Neutrophil (primary cell): ENCODE measurements around the gene F2RL3.

ENCODE experiments used
- H3K27ac ChIP-seq: fragments of 200-600 bp; sonication (generic); 2 replicates; pipeline ENCODE4 v1.5.1; 2016; ENCODE audit warnings: mild to moderate bottlenecking, moderate library complexity
- H3K27me3 ChIP-seq: fragments of 200-600 bp; sonication (generic); 2 replicates; pipeline ENCODE4 v1.6.0; 2016; ENCODE audit warnings: mild to moderate bottlenecking
- H3K36me3 ChIP-seq: fragments of 200-600 bp; sonication (generic); 2 replicates; pipeline ENCODE4 v1.5.1; 2017
- H3K4me1 ChIP-seq, 2 experiments: fragments of 200-600 bp in 1 of 2; sonication (generic) in 1 of 2; 1 replicate in 1 of 2; 2 replicates in 1 of 2; pipeline versions ENCODE4 v1.5.1 to v1.6.1; 2013 to 2016; ENCODE audit warnings: low read depth in 1 of 2, low read length in 1 of 2, mild to moderate bottlenecking in 1 of 2, moderate library complexity in 1 of 2; ENCODE audit not compliant: control insufficient read depth in 1 of 2, insufficient read depth in 1 of 2
- H3K4me3 ChIP-seq, 2 experiments: fragments of 200-600 bp in 1 of 2; sonication (generic) in 1 of 2; 1 replicate in 1 of 2; 2 replicates in 1 of 2; pipeline ENCODE4 v1.5.1; 2013 to 2016; ENCODE audit warnings: low read depth in 1 of 2, low read length in 1 of 2, mild to moderate bottlenecking in 1 of 2, moderate library complexity in 1 of 2
- H3K9me3 ChIP-seq: fragments of 200-600 bp; sonication (generic); 2 replicates; pipeline ENCODE4 v1.5.1; 2016
- CTCF ChIP-seq: fragments of 200-600 bp; sonication (generic); IDR thresholded peaks from 2 replicates; pipeline ENCODE4 v1.5.1; 2016; ENCODE audit warnings: antibody characterized with exemption

Gene F2RL3

GRCh38 chr19:16917401-16917800 is 28.6 kb downstream of the F2RL3 start:
- Histone ChIP-seq H3K27me3 (peaks cover 5% of the 10 kb centered on the region), H3K4me1 (no peaks in the 10 kb centered on the region), H3K36me3 (no peaks in the 10 kb centered on the region), H3K9me3 (no peaks in the 10 kb centered on the region), H3K4me3 (no peak overlapping the region), H3K27ac (no peak overlapping the region)
- no peak for TF ChIP-seq CTCF

GRCh38 chr19:16919496-16919895 is 30.7 kb downstream of the F2RL3 start:
- Histone ChIP-seq H3K27me3 (peaks cover 5% of the 10 kb centered on the region), H3K4me1 (no peaks in the 10 kb centered on the region), H3K9me3 (no peaks in the 10 kb centered on the region), H3K27ac (no peak overlapping the region), H3K4me3 (no peak overlapping the region), H3K36me3 (no peaks in the 10 kb centered on the region)
- TF ChIP-seq CTCF, result no peak

GRCh38 chr19:16920816-16921529 is 32.2 kb downstream of the F2RL3 start:
- TF ChIP-seq CTCF, result no peak
- Histone ChIP-seq H3K9me3 (no peaks in the 10 kb centered on the region), H3K27me3 (peaks cover 5% of the 10 kb centered on the region), H3K36me3 (no peaks in the 10 kb centered on the region), H3K4me1 (no peaks in the 10 kb centered on the region), H3K27ac (no peak overlapping the region), H3K4me3 (no peak overlapping the region)

GRCh38 chr19:16921766-16922591 is 33.2 kb downstream of the F2RL3 start:
- Histone ChIP-seq H3K36me3 (no peaks in the 10 kb centered on the region), H3K9me3 (no peaks in the 10 kb centered on the region), H3K4me3 (no peak overlapping the region), H3K27ac (no peak overlapping the region), H3K27me3 (no peaks in the 10 kb centered on the region), H3K4me1 (no peaks in the 10 kb centered on the region)
- TF ChIP-seq CTCF, result no peak

GRCh38 chr19:16922592-16922934 is 33.8 kb downstream of the F2RL3 start:
- Histone ChIP-seq H3K4me1 (no peaks in the 10 kb centered on the region), H3K27ac (no peak overlapping the region), H3K36me3 (no peaks in the 10 kb centered on the region), H3K9me3 (no peaks in the 10 kb centered on the region), H3K27me3 (no peaks in the 10 kb centered on the region), H3K4me3 (no peak overlapping the region)
- no peak for TF ChIP-seq CTCF
